Fibroblast of skin of abdomen (primary cell): ENCODE data around the gene IL31RA. TPM values are rescaled to one million over a fixed set of nuclear protein-coding genes. Genes with fewer than 3 reads are reported as not detected.
"Not testable (repeated sequence)": the region's sequence is repeated elsewhere in the genome, so short reads cannot be mapped to it uniquely, and the experiment has no call there.

Experiments used
- DNase-seq: peaks from one replicate; pipeline ENCODE4 v3.0.0-alpha.2; 2013
- polyA plus RNA-seq, 2 experiments: library from polyadenylated mRNA; unstranded; fragments of 120-200 nt; gene quantifications; one replicate each; pipeline ENCODE4 v1.2.1, GENCODE V29; 2013; ENCODE audit not compliant: insufficient read length in 2 of 2

The IL31RA gene
- polyA plus RNA-seq (2013, experiment 1 of 2; ENCODE audit: insufficient read length) = 2.3 TPM
- 2.1 TPM for polyA plus RNA-seq (2013, experiment 2 of 2; ENCODE audit: insufficient read length)

DNA sequence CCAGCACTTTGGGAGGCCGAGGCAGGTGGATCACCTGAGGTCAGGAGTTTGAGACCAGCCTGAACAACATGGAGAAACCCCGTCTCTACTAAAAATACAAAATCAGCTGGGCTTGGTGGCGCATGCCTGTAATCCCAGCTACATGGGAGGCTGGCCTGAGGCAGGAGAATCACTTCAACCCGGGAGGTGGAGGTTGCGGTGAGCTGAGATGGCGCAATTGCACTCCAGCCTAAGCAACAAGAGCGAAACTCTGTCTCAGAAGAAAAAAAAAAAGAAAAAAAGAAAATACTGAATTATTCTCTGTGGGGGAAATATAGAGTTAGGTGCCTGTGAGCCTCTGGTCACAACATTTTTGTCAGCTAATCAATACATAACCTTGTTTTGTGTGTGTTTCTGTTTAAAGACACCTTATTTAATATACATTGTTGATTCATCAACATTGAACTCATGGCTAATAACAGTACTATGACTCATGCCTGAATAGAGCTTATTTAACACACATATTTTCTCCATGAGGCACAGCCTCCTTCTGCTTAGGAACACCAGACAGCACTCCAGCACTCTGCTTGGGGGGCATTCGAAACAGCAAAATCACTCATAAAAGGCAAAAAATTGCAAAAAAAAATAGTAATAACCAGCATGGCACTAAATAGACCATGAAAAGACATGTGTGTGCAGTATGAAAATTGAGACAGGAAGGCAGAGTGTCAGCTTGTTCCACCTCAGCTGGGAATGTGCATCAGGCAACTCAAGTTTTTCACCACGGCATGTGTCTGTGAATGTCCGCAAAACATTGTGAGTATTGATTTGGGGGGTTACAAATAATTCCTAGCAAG lies at the start of gene IL31RA:
TSS of gene IL31RA (plus strand) at position 519 of the 836 bp plus-strand sequence. CDS start at position 733, 214 bp downstream.
- DNase-seq = peak; percentile 86

- not testable (repeated sequence) for DNase-seq
Observed at GRCh38 chr5:55808814-55809213, 42.3 kb upstream of the IL31RA start.

- DNase-seq = peak; percentile 22
Observed at GRCh38 chr5:55815939-55816338, 35.2 kb upstream of the IL31RA start.

DNA sequence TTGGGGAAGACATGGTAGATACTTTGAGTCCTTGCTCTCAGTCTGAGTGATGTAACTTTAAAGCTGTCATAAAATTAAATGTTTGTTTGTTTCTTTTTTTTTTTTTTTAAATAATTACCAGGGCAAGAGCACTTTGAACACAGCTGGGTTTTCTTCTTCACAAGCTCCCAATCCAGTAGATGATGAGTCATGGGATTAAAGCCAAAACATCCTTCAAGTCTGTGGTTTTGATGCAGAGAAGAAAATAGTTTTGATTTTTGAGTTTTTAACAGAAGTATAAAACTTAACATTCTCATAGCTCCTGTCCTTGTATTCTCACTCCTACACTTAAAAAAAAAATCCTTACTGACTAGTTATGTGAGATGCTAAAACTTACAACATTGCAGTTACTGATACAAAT lies 34.8 kb upstream of the IL31RA start:
- peak; percentile 94 for DNase-seq

DNA sequence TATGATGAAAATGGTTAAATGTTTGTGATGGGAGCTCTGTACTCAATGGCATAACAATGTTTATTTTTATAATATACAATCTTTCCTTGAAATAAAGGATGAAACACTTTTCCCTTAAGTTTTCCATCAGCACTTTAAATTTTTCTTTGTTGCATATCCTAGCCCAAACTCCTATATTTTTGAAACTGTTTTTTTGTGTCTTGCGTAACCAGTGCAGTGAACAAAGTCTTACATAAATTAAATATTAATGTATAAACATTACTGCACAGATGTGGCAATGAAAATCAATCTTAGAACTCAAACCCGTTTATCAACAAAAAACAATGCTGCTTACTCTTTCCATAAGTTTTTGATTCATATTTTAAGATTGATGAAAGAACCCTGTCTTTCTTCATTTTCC lies 34.1 kb upstream of the IL31RA start:
- DNase-seq = peak; percentile 12

GRCh38 chr5:55820488-55820887 lies 30.7 kb upstream of the IL31RA start:
- peak; percentile 55 for DNase-seq

- peak; percentile 8 for DNase-seq
Observed at GRCh38 chr5:55821731-55822512, 29.2 kb upstream of the IL31RA start.

- no peak for DNase-seq
Observed at GRCh38 chr5:55823151-55823796, 27.9 kb upstream of the IL31RA start.

DNA sequence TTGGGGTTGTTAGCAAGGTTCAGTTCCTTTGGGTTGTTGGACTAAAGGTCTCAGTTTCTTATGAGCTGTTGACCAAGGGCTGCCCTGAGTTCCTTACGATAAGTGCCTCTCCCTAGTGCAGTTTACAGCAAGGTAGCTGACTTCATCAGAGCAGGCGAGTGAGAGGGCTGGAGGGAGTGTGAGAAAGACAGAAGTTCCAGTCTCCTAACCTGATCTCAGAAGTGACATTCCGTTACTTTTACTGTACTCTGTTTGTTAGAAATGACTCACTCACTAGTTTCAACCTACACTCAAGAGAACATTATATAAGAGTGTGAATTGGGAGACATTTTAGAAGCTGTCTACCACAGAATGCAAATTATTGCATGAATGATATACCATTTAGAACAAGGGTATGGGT lies 21.2 kb upstream of the IL31RA start:
- no peak for DNase-seq

DNA sequence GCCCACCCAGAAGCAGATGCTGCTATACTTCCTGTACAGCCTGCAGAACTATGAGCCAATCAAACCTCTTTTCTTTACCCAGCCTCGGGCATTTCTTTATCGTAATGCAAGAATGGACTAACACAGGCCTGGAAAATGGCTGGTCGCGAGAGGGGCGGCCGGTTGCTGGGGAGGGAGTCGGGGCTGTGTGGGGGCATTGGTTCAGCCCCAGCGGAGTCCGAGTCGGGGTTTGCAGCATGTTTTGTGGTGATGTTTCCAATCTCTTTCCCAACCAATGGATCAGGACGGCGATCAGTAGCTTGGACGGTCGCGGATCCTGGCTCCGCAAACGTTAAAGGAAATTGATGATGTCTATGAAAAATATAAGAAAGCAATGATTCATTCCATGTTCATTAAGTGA lies 18.7 kb upstream of the IL31RA start:
- no peak for DNase-seq

DNA sequence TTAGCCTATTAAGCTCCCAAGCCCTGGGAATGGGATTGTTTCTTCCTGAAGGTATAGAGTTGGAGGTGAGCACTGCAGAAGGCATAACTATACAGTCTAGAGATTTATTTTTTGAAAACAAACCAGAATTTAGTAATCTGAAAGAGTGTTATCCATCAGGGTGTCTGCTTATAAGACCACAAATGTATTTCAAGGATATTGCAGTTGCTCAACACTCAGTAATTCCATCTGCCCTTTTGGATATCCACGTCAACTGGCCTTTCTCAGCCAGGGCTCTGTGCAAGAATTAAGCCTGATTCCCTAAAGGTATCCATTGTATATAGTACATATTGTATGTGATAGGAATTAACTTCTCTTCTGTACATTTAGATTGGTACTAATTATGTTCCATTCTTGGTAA lies 15.0 kb upstream of the IL31RA start:
- no peak for DNase-seq

- DNase-seq = no peak
Observed at GRCh38 chr5:55841976-55842375, 9.2 kb upstream of the IL31RA start.

DNA sequence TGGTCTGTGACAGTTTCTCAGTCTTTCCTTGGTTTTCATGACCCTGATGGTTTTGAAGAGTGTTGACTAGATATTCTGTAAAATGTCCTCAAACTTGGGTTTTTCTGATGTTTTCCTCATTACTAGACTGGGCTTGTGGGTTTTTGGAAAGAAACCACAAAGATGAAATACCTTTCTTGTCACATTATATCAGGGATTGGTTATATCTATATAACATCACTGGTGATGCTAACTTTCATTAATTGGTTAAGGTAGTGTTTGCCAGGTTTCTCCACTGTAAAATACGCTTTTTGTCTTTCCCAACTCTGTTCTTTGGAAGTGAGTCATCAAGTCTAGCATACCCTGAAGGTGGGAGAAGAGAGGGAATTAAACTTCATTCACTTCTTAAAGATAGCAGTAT lies 3.3 kb upstream of the IL31RA start:
- DNase-seq = peak; percentile 68

- no peak for DNase-seq
Observed at GRCh38 chr5:55848783-55849182, 2.4 kb upstream of the IL31RA start.

DNA sequence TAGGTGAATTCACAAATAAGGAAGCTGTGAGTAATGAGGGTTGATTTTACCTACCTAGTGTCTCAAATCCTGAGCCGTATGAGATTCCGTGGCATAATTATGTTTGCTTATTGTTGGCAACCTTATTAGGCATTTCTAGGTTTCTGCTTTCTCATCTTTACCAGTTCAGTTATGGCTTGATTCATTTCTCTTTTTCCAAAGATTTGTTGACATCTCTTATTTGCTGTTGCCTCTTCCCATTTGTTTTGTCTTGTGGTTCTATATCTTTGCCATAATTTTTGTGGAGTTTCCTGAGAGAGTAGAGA lies 470 bp downstream of the IL31RA start:
- DNase-seq = no peak

- no peak for DNase-seq
Observed at GRCh38 chr5:55852503-55852902, 1.3 kb downstream of the IL31RA start.

DNA sequence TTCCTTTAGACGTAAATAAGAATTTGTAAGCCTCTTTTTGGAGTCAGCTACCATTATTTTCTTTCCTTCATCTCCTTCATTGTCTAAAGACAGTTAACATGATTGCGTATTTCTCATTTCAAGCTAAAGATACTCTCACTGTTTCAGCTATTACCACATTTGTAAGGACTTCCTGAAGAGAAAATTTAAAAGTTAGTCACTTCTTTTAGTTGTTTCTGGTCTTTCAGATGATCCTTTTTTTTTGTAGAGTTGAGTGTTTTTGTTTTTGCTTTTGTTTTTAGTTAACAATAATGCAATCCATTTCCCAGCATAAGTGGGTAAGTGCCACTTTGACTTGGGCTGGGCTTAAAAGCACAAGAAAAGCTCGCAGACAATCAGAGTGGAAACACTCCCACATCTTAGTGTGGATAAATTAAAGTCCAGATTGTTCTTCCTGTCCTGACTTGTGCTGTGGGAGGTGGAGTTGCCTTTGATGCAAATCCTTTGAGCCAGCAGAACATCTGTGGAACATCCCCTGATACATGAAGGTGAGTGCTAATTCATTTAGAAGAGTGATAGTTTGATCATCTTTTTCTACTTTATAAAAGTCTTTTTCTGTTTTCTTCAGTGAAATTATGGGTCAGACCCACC lies 2.0 kb downstream of the IL31RA start:
- DNase-seq = no peak

- peak; percentile 71 for DNase-seq
Observed at GRCh38 chr5:55853818-55854217, 2.7 kb downstream of the IL31RA start.

DNA sequence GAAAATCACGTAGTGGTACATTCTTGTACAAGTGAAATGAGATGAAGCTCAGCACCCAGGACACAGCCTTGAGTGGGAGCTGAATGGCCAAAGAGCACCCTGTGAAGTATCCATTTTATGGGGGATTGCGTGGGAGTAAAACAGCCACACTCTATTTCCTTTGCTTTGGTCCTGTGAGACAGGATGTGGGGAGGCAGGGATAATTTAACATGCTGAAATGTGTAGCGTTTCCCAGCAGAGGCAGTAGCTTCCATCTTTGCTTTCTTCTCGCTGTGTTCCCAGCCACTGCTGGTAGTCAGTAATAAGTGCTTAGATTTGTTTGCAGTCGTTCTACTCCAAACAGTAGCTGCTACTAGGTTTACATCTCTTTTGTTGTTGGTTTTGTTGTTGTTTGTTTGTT lies 4.4 kb downstream of the IL31RA start:
- peak; percentile 28 for DNase-seq

DNA sequence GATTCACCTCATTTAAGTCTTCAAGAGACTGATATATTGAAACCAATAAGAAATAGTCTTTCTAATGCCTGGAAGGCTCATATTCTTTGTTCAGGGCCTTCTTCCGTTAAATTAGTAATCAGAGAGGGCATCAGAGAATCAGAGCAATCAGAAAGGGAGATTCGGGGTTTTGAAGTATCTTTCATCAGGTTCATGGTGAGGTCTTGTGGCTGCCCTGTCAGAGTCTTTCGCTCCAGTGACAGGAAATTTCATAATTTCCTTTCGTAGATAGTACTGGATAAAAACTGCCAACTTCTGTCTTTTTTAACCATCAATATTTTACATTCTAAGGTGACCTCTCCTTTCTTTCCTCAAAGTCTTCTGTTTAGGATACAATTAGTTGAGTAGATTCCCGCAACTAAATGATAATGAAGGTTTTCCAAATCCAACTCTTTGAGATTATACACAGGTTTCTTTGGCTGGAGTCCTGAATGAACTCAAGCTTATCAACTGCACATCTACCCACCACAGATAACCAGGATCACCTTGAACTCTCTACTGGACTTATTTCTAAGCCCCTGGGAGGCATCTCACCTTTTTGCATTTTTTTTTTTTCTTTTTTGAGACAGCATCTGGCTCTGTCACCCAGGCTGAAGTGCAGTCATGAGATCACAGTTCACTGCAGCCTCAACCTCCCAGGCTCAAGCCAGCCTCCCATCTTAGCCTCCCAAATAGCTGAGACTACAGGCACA lies 5.5 kb downstream of the IL31RA start:
- no peak for DNase-seq

- DNase-seq = peak; percentile 16
Observed at GRCh38 chr5:55857247-55857640, 6.1 kb downstream of the IL31RA start.

DNA sequence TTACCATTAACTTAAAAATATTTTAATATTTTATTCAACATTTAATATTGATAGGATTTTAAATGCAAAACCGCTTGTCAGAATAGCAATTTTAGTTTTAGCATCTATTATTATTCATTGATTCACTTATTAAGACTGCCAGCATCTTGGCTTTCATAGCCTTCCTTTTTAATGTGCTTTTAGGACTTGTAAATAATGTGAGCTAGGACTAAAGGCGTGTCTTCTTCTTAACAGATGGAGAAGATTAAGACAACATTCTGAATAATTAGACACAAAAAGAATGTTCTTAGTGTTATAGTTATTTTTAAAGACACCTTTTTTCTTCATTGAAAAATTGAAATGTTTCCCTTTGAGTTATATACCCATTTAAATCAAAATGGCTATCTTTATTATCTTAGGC lies 6.9 kb downstream of the IL31RA start:
- DNase-seq = no peak
